Osteocyte (in vitro differentiated cells): ENCODE measurements around the gene NOS1AP. TPM values are rescaled to one million over a fixed set of nuclear protein-coding genes. Genes with fewer than 3 reads are reported as not detected.

ENCODE experiments used
- DNase-seq: peaks from one replicate; pipeline ENCODE4 v3.0.0; 2021; ENCODE audit warnings: mixed read lengths; ENCODE audit not compliant: unreplicated experiment; ENCODE audit errors: extremely low spot score
- H3K27ac Mint-ChIP-seq: one replicate; pipeline ENCODE4 v1.8.0; 2021; ENCODE audit warnings: mild to moderate bottlenecking, mixed read lengths; ENCODE audit not compliant: unreplicated experiment
- H3K27me3 Mint-ChIP-seq: one replicate; pipeline ENCODE4 v1.8.0; 2021; ENCODE audit warnings: mixed read lengths; ENCODE audit not compliant: unreplicated experiment
- H3K36me3 Mint-ChIP-seq: one replicate; pipeline ENCODE4 v1.8.0; 2021; ENCODE audit warnings: mixed read lengths; ENCODE audit not compliant: unreplicated experiment
- H3K4me1 Mint-ChIP-seq: one replicate; pipeline ENCODE4 v1.8.0; 2021; ENCODE audit warnings: mixed read lengths; ENCODE audit not compliant: unreplicated experiment
- H3K4me3 Mint-ChIP-seq: one replicate; pipeline ENCODE4 v1.8.0; 2021; ENCODE audit warnings: mild to moderate bottlenecking, moderate library complexity, mixed read lengths; ENCODE audit not compliant: unreplicated experiment
- H3K9me3 Mint-ChIP-seq: one replicate; pipeline ENCODE4 v1.8.0; 2021; ENCODE audit warnings: mixed read lengths; ENCODE audit not compliant: unreplicated experiment
- total RNA-seq: library from RNA; stranded (reverse); gene quantifications from 2 replicates; pipeline ENCODE4 v1.2.1, GENCODE V29; 2021
- TF ChIP-seq, protein P1 (sequence below): fragments of 200-600 bp; sonication (generic); IDR thresholded peaks from 2 replicates; pipeline ENCODE4 v1.5.0; 2021; ENCODE audit warnings: antibody characterized with exemption, mild to moderate bottlenecking, moderate library complexity

Gene NOS1AP
- total RNA-seq, 1 donor from 2014 or later = 2.5 TPM

DNA sequence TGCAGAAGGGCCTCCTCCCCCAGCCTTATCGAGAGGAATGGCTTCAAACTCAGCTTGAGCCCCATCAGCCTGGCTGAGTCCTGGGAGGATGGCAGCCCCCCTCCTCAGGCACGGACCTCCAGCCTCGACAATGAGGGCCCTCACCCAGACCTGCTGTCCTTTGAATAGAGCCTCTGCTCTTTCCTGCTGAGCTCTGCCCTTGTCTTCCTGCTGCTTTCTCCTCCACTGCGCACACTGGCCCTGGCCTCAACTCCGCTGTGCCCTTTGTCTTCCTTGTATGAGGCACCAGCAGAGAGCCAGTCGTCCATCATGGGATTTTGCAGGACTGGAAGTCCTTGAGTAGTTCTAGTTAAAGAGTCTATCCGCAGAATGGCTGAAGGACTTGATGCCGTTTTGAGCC lies 314.0 kb downstream of the NOS1AP start:
- Mint-ChIP-seq H3K4me1 (no peaks in the 10 kb centered on the region), H3K36me3 (no peaks in the 10 kb centered on the region), H3K4me3 (no peak overlapping the region), H3K9me3 (no peaks in the 10 kb centered on the region), H3K27me3 (no peaks in the 10 kb centered on the region), H3K27ac (no peak overlapping the region)
- DNase-seq = peak; percentile 54
- TF ChIP-seq, protein P1, sequence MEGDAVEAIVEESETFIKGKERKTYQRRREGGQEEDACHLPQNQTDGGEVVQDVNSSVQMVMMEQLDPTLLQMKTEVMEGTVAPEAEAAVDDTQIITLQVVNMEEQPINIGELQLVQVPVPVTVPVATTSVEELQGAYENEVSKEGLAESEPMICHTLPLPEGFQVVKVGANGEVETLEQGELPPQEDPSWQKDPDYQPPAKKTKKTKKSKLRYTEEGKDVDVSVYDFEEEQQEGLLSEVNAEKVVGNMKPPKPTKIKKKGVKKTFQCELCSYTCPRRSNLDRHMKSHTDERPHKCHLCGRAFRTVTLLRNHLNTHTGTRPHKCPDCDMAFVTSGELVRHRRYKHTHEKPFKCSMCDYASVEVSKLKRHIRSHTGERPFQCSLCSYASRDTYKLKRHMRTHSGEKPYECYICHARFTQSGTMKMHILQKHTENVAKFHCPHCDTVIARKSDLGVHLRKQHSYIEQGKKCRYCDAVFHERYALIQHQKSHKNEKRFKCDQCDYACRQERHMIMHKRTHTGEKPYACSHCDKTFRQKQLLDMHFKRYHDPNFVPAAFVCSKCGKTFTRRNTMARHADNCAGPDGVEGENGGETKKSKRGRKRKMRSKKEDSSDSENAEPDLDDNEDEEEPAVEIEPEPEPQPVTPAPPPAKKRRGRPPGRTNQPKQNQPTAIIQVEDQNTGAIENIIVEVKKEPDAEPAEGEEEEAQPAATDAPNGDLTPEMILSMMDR = no peak

DNA sequence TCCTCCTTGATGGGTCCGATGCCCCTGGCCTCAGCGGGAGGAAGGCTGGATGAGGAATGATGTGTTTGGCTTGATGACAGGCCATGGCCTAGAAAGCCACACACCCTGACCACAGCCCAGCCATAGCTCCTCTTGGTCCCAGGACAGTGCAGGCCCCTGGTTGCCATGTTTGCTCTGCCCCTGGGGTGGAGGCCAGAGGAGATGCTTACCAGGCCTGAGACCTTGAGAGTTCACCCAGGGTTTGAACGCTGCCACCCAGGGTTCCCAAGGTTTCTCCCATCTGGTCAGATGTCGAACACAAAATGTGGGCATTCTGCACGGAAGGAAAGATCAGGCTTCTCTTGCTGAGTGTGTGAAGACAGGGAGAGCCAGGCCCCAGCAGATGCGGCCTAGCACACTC lies 314.6 kb downstream of the NOS1AP start:
- H3K27me3 Mint-ChIP-seq = no peaks in the 10 kb centered on the region
- H3K36me3 Mint-ChIP-seq = no peaks in the 10 kb centered on the region
- peak; percentile 56 for DNase-seq
- TF ChIP-seq, protein P1 = no peak
- H3K9me3 Mint-ChIP-seq = no peaks in the 10 kb centered on the region
- no peak overlapping the region for H3K27ac Mint-ChIP-seq
- H3K4me1 Mint-ChIP-seq = peaks cover 3% of the 10 kb centered on the region
- H3K4me3 Mint-ChIP-seq = no peak overlapping the region

DNA sequence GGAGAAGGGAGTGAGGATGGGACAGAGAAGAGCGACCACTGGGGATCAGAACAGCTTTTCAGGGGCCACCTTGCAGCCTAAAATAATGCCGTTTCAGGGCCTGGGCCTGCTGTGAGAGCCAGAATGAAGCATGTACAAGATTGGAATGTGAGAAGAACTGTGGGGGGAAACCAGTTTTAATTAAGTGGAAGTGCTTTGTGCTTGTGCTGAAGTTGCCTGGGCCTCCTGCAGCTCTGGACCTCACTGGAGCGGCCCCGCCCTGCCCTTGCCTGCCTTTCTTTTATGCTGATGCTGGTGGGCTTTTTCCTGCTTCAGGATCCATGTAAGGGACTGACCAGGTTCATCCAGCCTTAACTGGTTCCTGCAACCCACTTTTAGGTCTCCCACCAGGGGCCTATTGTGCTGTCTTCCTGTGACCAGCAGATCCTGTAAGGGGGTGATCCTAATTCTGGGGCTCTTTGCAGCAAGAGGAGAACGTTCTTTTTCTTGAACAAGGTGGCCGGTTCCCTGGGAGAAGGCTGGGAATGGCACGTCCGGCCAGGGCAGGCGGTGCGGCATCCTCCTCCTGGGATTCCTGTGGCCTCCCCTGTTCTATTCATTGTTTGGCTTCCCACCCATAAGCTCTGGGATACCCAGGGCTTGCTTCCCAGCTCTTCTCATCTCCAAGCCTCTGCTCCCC lies 315.2 kb downstream of the NOS1AP start:
- Mint-ChIP-seq H3K4me1 (peaks cover 3% of the 10 kb centered on the region), H3K4me3 (no peak overlapping the region), H3K27me3 (no peaks in the 10 kb centered on the region), H3K27ac (no peak overlapping the region), H3K9me3 (no peaks in the 10 kb centered on the region), H3K36me3 (no peaks in the 10 kb centered on the region)
- DNase-seq = peak; percentile 66
- TF ChIP-seq, protein P1 = no peak

DNA sequence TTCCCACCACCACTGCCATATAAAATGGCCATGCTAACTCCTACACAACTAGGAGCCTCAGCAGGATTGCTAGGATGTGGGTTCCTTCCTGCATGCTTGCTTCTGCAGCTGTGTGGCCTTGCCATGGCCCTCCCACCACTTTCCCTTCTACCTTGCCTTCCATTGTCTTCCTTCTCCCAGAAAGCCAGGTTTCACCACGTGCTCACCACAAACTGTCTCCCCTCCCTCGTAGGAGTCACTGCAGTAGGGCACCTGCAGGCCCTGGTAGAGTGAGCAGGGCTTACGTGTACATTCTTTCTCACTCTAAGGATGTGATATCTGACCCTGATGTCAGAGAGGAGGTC lies 315.8 kb downstream of the NOS1AP start:
- H3K4me1 Mint-ChIP-seq = peaks cover 3% of the 10 kb centered on the region
- TF ChIP-seq, protein P1 = no peak
- no peaks in the 10 kb centered on the region for H3K9me3 Mint-ChIP-seq
- no peak overlapping the region for H3K4me3 Mint-ChIP-seq
- no peak overlapping the region for H3K27ac Mint-ChIP-seq
- no peaks in the 10 kb centered on the region for H3K36me3 Mint-ChIP-seq
- H3K27me3 Mint-ChIP-seq = no peaks in the 10 kb centered on the region
- DNase-seq = peak; percentile 56

DNA sequence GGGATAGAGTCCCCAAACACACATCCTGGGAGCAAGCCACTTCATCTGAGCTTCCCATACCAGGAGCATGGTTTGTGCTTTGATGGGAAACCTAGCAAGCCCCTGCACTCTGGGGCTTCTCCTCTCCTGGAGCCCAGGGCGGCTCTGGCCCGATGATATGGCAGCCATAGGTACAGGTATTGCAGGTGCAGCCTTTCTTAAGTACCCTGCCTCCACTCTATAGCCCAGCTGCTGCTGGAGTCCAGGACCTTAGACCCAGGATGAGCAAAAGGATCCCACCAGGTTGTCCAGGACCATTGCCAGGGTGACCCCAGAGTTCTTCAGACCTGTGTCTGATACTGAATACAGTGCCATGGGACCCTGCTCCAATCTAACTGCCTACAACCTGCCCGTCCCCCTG lies 316.2 kb downstream of the NOS1AP start:
- H3K4me1 Mint-ChIP-seq = peaks cover 3% of the 10 kb centered on the region
- no peak overlapping the region for H3K27ac Mint-ChIP-seq
- peak; percentile 63 for DNase-seq
- no peaks in the 10 kb centered on the region for H3K36me3 Mint-ChIP-seq
- H3K4me3 Mint-ChIP-seq = no peak overlapping the region
- TF ChIP-seq, protein P1 = no peak
- H3K27me3 Mint-ChIP-seq = no peaks in the 10 kb centered on the region
- no peaks in the 10 kb centered on the region for H3K9me3 Mint-ChIP-seq
